GM21360 (cell line): ENCODE measurements around the gene GSE1.

Experiments used
- ATAC-seq: cut with Tn5 transposase; IDR thresholded peaks from one replicate; pipeline ENCODE4 v1.9.1; 2021; ENCODE audit warnings: mild to moderate bottlenecking, moderate library complexity; ENCODE audit not compliant: unreplicated experiment

The GSE1 gene

DNA sequence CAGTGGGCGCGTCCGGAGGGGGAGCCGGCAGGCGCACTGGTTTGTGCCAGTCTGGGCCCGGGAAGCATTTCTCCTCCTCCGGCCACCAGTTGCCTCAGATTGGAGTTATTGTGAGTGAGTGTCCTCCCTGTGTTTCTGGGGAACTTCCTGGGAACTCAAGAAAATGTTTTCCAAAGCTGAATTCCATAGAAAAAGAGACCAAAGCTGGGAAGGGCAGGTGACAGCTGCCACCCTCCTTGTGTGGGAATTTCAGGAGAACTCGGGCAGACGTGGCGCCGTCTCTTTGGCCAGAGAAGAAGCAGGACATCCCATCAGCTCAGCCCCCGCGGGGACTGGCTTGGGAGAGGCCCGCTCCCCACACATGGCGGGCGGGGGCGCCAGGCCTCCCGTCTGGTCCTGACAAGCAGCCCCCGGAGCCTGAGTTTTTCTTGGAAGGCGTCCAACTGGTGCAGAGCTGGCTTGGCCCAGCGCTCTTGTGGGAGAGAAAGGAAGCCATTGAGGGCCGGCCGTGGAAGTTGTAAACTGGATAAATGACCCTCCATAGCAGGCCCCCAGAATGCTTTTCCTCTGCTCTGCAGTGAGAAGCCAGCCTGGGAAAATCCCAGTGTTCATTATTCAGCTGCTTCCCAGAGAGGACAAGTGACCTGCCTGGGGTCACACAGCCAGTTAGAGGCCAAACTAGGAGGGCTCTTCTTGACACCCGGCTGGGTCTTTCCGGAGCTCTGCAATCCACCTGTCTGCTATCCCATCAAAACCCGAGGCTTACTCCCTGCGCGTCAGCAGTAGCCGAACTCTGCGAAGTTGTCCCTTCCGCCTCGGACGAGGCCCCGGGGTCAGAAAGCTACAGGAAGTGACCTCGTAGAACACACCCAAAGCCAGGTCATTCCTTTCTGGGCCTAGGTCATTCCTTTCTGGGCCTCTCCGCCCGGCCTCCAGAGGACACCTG lies 39.2 kb upstream of the GSE1 start:
- ATAC-seq = no peak

- no peak for ATAC-seq
Observed at GRCh38 chr16:85574672-85575475, 38.2 kb upstream of the GSE1 start.

DNA sequence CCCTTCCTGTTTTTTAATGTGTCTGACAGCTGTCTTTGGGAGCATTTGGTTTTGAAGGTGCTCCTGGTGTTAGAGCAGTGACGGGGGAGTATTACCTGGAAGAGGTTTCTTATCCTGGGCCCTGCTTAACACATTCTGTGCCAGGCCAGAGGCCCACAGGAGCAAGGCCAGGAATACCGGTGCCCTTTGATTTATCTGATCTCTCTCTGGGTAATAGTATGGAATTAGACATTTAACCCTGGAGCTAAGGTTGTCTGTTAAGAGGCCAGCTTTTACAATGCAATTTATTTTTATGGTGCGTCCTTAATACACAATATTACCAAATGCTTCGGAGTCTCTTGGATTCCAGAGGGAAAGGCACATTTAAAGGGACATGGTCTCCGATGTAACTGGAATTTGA lies 37.2 kb upstream of the GSE1 start:
- ATAC-seq = no peak

DNA sequence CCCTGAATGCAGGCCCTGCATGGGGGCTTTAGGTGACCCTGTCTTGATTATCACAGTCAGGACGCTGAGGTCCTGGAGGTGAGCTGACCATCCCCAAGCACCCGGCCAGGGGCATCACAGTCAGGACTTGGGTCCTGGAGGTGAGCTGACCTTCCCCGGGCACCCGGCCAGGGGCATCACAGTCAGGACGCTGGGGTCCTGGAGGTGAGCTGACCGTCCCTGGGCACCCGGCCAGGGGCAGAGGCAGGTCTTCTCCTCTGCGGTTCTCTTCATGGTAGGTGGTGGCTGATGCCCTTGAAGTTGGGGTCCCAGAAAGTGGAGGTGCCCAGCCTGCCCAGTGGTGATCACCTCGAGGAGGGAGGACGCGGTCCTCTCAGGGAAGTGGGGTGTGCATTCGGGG lies 36.2 kb upstream of the GSE1 start:
- no peak for ATAC-seq

- ATAC-seq = no peak
Observed at GRCh38 chr16:85577899-85578598, 35.1 kb upstream of the GSE1 start.

DNA sequence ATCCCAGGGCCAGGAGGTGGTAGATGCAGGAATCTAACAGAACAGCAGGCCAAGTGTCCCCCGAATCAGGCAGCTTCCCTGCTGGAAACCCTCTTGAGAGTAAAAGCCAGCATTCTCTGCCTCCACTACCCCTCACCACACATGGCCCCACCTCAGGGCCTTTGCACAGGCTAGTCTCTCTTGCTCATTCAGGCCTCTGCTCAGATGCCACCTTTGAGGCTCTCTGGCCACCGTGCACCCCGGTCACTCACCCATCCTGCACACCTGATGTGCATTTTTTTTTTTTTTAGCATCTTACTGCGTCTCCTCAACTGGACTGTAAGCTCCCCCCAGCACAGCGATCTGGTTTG lies 34.5 kb upstream of the GSE1 start:
- ATAC-seq = no peak

GRCh38 chr16:85579191-85579590 lies 33.9 kb upstream of the GSE1 start:
- ATAC-seq = no peak

DNA sequence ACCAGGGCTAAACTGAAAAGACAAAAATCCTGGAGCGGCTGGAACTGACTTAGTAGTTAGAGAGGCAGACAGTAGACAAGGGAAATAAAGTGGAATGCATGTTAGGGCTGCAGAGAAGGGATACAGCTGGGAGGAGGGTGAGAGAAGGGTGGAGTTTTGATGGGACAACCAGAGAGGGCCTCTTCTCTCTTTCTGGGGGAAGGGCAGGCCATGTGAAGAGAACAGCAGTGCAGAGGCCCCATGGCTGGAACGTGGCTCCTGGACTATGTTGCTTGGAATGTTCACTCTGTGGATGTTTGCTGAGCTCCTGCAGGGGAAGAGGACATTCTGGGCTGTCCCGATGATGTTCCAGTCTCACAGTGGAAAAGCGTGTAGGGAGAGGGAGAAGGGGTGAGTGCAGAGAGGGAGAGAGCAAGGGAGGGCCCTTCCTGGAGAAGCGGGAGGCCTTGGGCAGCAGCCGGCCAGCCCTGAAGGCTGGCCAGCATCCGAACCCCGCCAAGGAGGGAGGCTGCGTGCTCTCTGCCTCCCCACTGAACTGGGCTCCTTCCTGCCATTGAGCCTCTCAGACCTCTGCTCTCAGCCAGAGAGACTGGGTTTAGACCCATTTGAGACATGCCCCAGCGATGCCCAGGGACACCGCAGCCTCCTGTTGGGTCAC lies 33.1 kb upstream of the GSE1 start:
- no peak for ATAC-seq

DNA sequence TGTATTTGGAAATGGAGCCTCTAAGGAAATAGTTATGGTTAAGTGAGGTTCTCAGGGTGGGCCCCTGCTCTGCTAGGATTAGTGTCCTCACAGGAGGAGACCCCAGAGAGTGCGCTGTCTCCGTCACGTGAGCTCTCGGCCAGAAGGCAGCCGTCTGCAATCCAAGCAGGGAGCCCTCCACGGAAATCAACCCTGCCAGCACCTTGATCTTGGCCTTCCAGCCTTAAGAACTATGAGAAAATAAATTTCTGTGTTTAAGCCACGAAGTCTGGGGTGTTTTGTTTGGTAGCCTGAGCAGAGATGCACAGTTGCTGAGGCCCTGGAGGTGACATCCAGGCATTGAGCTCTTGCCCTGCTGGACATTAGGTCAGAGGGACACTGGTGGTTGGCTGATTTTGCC lies 32.4 kb upstream of the GSE1 start:
- no peak for ATAC-seq

- ATAC-seq = no peak
Observed at GRCh38 chr16:85582229-85582991, 30.7 kb upstream of the GSE1 start.

DNA sequence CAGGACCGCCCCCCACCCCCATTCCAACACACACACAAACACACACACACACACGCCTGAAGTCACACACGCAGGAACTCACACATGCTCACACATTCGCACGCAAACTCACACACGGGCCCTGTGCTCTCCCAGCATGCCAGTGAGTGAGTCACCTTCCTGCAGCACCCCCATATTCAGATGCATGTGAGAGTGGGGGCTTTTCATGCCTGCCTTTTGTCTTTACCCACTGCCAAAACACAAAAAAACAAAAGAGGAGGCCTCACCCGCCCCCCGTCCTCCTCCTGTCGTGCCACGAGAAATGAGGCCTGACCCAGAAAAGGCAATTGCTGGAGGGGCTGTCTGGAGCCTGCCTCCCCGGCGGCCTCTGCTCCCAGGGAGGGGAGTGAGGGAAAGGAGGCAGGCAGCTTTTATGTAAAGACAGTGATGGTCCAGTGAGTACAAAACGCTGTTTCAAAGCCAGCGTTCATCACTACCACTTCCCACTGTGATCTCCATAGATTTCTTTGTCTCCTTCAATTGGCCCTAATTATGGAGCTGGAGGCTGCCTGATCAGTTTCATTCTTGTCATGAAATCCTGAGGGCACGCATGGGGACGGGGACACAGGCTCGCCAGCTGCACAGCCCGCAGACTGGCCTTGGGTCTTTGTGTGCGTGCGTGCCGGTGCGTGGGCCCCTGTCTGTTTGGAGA lies 29.5 kb upstream of the GSE1 start:
- ATAC-seq = no peak

GRCh38 chr16:85584267-85584666 lies 28.9 kb upstream of the GSE1 start:
- ATAC-seq = no peak

DNA sequence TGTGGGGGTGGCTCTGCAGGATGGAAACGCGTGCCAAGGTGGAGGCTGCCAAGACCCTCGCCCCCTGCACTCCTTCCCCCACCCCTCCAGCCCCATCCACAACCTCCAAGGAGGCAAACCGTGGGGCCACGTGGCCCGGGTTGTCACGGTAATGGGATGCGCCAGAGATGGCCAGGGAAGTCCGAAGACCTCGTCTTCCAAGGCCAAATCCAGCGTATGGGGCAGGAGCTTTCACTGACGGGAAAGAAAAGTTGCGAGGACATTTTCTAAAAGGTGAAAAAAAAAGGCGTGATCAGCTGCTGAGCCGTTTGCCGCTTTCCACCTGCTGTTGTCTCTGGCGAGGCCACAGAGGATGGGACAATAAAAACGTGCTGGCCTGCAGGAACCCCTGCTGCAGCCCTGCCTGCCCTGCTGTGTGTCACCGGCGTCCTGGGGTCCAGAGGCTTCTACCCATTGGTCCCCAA lies 28.3 kb upstream of the GSE1 start:
- ATAC-seq = no peak

GRCh38 chr16:85585711-85586110 lies 27.4 kb upstream of the GSE1 start:
- ATAC-seq = no peak

- no peak for ATAC-seq
Observed at GRCh38 chr16:85586380-85587104, 26.6 kb upstream of the GSE1 start.

DNA sequence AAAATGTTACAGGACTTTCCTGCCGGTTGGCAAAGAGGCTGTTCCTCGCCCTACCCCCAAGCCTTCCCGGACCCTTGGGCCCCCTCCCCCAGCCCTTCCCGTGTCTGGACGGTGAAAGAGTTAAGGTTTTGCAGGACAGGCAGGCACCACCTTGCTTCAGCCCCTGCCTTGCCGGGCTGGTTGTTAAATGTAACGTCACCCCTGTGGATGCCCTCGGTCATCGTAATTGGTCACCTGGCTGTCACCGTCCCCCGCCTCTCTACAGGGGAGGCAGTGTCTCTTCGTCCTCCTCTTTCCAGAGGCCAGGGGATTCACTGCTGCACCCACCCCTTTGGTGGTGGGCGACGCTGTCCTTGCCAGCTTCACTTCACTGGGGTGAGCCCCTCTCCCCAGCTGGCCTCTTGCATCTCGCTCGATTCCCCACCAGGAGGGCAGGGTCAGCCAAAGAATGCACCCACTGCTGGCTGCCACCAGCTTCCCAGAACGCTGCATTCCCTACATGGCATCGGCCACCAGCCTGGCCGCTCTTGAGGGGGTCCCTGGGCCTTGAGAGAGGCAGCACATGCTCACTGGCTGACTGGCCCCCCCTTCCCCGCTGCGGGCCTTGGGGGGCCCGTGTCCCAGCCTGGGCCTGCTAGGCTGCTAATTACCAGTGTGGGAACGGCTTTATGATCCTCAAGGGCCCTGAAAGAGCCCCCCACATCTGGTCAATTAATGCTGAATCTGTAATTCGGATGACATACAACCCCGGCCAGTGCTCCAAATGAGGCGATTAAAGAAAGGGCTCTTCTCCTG lies 25.2 kb upstream of the GSE1 start:
- ATAC-seq = no peak

DNA sequence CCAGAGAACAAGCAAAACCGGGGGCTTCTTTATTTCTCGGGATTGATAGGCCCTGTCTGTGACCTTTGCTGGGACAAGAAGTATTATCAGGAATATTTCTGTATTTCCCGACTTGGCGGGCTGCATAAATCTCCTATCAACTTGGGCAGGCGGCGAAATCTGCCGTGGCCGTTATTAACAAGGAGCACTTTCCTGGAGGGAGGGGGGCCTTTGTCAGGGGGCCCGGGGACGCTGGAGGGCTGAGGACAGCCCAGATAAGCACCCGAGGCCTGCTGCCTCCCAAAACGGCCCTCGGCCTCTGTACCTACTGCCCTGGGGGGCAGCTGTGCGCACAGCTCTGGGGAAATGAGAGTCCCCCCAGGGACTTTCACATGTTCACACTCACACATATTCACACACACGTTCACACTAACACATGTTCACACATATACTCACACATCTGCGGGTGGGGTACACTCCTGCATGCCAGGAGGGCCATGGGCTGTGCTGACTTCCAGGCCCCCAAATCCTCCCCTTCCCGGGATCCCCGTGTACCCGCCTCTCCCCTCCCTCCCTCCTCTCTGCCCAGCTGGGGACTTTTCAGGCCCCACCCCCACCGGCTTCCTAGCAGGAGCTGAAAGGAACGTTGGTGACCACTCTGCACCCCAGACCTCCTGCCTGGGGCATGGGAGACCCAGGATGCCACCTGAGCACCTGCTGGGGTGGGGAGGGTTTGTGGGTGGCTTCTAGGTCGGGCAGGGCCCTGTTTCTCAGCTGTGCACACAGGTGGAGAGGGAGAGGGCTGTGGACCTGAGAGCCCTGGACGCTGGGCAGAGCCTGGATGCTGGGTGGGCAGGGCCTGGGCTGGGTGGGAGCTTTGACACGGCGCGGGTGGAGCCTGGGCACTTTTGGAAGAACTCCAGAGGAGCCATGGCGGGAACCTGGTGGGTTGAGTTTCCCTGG lies 24.3 kb upstream of the GSE1 start:
- ATAC-seq = no peak
